HG03442 (cell line): ENCODE results near the gene CNPY1.

Source experiments
- ATAC-seq: cut with Tn5 transposase; IDR thresholded peaks from one replicate; pipeline ENCODE4 v1.9.1; 2021; ENCODE audit warnings: mild to moderate bottlenecking, moderate library complexity; ENCODE audit not compliant: unreplicated experiment

Gene CNPY1

DNA sequence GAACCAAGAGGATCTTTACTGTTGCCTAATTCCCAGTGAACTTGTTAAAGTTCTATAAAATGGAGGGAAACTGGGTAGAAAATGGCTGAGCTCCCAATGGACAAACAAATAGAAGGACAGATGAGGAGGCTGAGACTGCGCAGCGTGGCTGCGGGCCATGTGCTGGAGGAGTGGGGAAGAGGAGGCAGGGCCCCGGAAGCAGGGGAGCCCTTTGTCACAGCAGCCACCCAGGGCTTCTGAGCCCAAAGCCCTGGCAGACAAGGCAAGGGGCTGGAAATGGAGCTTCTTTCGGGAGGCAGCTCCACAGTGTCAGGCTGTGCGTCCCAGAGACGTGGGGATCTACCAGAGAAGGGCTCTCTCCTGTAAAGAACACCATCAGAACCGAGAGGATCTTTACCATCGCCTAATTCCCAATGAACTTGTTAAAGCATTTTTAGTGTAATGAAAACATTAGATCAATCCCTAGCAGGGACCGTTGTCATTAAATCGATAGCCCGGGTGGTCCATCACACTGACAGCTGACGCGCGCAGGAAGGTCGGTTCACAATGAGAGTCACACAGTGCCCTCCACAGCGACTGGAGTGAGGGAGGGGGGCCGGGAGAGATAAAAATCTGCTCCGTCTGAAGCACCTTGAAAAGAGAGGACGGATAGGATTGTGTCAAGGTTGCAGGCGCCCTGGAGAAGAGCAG lies 14.0 kb upstream of the CNPY1 start:
- ATAC-seq = no peak

- no peak for ATAC-seq
These were observed 13.3 kb upstream of the CNPY1 start for GRCh38 chr7:155559519-155560108.

DNA sequence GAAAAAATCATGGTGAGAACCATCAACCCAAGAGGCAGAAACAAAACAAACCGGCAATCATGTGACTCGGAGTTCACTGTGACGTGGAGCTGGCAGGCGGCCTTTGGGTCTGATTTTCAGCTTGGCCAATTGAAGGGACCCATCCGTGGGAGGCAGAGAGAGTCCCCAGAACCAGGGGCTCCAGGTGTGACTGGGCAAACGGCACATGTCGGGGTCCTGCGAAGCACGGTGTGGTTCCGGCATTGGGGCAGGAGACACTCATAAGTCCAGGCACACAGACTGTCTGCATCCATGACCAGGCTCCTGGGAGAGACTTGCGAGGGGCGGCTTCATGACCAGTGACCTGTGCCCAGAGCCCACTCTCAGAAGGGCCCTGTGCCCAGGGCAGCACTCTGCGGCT lies 12.6 kb upstream of the CNPY1 start:
- no peak for ATAC-seq

- no peak for ATAC-seq
These were observed 12.0 kb upstream of the CNPY1 start for GRCh38 chr7:155558351-155558750.

DNA sequence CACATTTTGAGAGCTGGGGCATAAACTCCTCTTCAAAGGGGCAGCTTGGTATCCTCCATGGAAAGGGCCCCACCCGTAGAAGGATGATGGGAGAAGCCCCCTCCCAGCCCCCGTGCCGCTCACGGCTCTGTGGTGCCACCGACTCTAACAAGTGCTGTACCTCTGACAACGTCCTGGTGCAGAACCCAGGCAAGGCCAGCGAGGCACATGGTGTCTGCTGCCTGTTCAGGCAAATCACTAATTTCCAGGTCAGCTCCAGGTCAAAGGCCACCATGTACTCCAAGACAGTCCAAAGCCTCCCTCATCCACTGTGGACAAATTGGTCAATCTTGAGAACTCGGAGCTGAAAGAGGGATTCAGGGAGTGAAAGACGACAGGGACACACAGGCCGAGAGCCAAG lies 11.4 kb upstream of the CNPY1 start:
- no peak for ATAC-seq

GRCh38 chr7:155556763-155557162 lies 10.4 kb upstream of the CNPY1 start:
- no peak for ATAC-seq

DNA sequence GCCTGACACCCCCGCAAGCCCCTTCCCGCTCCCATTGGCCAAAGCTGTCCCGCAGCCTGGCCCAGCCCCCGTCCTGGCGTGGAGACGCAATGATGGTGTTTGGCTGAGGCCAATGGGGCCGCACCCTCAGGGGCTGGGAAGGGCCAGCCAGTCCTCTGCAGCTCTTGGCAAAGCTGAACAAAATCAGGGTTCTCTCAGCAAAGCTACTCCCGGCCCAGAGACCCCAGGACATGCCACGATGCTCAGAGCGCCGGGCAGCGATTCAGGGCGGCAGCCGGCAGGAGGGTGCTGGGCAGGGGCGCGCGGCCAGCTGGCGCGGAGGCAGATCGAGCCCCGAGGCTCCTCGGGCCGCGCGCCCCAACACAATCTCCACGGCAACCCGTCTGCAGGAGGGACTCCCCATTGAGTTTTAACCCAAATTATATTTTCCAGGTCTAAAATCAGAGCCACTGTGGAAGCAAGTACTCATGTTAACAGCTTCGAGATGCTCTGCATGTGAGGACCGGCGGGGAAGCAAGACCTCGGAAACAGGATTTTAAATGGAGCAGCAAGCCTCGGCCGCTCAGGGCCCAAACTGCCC lies 8.8 kb upstream of the CNPY1 start:
- ATAC-seq = no peak

- no peak for ATAC-seq
These were observed 7.5 kb upstream of the CNPY1 start for GRCh38 chr7:155553871-155554270.

DNA sequence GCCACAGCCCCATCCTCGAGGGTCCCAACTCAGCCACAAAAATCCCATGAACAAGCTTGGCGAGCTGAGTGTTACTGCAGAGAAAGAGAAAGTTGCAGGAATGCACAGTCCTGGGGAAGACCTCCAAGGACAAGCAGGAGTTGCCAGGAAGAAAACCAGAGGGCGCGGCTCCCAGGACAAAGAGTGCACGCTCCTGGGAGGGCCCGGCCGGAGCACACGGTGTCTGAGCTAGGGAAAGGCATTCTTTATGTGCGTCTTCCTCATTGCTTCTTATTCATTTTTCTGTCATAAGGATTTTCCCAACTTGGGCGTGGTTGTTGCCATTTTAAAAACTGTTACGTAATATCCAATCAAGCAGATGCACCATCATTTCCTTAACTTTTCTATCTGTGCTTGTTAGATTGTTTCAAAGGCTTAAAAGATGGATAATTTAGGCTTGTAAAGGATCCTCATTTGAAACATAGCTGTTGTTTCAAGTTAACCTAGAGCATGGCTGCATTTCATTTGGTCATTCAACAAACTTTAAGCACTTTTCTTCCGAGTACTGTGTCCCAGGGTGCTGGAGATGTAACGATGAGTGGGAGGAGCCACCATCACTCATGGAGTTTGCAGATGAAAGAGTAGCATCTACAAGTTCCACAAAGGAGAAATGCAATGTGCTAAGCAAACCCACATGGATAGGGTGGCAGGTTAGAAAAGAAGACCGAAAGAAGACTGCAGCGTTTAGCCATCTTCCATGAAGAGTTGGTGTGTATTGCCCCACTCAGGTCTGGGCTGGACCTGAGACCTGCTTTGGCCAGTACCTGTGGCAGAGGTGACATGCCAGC lies 5.6 kb upstream of the CNPY1 start:
- no peak for ATAC-seq

DNA sequence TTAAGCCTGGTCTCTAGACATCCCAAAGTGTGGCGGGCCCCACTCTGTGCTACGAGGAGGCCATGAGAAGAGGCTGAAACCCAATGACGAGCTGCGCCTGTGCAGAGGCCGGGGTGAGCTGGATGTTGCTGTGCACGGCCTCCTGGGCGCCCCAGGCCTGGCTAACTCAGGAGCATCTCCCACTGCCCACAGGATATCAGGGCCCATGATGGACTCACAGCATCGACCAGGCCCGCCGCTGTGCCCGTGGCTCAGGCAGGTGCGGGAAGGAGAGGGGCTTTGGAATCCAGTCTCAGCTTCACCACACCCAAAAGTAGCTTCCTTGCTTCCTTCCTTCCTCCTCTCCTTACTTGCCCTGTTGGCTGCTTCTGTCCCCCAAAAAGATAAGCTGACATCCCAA lies 4.6 kb upstream of the CNPY1 start:
- no peak for ATAC-seq

- no peak for ATAC-seq
These were observed 2.9 kb upstream of the CNPY1 start for GRCh38 chr7:155549226-155549625.

DNA sequence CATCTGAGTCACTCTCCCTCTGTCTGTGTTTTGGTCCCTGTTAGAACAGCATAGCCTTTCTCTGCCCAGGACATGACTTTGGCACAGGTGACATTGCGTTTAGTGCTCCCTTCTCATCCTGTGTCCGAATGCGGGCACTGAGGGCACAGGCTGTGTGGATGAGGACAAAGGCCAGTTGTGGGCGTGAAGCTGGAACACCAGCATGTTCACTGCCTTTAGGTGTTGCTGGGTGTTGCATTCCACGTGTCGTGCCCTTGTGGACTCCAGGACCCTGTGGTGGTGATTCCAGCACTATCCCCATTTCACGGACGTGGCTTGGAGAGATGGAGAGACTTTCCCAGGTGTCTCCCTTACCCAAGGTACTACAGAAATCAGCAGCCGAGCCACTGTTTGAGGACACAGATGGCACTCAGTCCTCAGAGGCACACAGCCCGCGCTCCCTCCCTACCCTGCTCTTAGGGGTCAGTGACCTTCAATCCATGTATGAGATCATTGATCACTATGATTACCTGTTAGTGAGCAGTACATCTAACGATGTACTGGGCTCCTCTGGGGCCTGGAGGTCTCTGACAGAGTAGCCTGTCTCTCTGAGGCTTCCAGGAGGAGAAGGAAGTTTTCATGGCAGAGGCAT lies 917 bp upstream of the CNPY1 start:
- ATAC-seq = no peak

GRCh38 chr7:155545348-155545747 lies 1.0 kb downstream of the CNPY1 start:
- ATAC-seq = no peak

DNA sequence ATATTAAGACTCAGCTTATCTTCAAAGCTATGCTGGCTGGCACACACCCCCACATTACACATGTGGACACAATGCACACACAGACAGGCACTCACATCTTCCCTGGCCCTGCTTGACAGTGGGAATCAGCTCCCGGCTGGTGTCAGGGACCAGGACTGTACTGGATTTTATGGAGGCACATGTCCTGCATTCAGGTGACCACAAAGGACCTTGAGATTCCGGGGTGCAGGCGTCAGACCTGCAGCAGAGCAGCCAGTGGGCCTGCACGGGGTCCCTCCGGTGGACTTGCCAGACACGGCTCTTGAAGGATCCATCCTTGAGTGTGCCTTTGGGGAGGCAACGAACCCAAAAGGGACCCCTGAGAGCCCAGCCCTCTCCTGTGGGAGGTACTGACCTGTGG lies 1.9 kb downstream of the CNPY1 start:
- no peak for ATAC-seq

DNA sequence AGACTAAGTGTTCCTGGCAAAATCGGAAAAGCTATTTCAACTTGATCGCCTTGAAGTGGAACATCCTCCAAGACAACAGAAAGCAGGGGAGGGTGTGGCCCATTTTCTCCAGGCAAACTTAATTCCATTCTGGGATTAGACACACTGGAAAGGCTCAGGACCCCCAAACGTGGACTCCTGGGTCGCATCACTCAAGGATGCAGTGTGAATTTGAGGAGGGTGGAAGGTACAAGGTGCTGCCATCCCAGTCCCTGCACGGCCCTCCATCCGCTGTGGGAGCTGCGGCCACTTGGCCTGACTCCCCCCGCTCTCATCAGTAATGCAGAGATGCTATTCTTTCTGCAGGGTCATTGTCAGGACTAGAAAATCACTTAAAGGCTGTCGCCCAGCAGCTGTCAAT lies 2.4 kb downstream of the CNPY1 start:
- ATAC-seq = no peak

- ATAC-seq = no peak
These were observed 3.1 kb downstream of the CNPY1 start for GRCh38 chr7:155543011-155543876.

- no peak for ATAC-seq
These were observed 4.2 kb downstream of the CNPY1 start for GRCh38 chr7:155541986-155542675.

GRCh38 chr7:155540553-155540952 lies 5.8 kb downstream of the CNPY1 start:
- ATAC-seq = no peak

DNA sequence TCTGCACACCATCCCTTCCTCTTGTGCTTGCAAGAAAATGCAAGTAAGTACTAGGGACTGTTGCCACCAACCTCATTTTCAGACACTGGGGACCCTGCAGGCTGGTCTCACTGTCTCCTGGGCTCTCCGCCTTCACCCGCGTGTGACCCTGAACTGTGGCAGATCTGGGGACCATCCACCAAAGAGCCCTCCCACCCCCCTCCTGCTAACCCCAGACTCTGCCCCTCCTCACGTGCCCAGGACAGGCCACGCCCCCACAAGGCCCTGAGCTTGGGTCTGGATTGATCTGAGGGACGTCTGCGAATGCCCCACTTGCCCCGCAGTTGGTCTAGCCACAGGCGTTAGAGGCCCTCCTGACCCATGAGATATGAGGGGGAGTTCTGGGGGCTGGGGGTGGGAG lies 8.1 kb downstream of the CNPY1 start:
- no peak for ATAC-seq

DNA sequence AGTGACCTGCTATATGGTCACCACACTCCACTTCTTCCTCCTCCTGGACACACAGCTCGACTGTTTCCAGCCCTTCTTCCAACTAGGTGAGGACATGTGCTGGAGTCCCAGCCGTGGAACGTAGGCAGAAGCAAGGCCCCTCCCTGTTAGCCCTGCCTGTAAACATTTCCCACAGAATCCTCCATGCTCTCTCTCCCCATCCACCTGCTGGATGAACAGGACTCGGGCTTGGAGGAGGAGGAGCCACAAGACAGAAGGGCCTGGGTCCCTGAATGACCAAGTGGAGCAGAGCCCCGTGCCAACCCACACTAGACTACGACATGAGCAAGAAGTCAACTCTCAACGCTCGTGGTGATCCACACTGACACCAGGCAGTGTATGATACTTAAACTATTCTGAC lies 9.9 kb downstream of the CNPY1 start:
- no peak for ATAC-seq
